ENCODE results near the gene SLC7A6.

SLC7A6 gene

DNA sequence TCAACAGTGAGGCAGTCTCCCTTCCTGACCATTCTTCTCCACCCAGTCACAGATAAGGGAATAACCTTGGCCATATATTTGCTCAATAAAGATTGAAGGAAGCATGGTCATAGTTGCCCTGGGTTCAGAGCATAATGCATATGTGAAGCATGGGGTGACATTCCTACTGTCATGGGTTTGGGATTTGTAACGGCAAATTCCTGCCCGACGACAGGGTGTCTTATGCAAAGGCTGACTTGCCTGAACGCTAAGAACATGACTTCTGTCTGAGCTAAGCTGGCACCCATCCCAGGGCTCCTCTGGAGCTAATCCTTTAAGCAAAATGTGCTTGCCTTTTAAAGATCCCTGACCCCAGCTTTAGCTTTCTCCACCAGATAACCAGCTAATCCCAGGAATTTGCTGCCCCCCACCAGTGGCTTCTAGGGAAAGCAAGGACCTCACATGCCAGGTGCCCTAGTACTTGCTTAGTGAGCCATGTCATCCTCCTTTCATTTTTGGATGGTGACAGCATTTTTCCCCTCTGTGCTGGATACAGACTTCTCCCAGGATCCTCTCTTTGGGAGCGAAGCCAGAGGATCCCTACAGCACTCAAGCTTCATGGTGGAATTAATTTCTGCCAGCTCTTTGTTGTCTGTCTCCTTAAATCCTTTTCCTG, 34.7 kb downstream of the SLC7A6 start:
- H3K4me3 ChIP-seq (replicated peaks; ENCODE audit: low read depth, low read length) = no peak overlapping the region
- TF ChIP-seq, protein P1, sequence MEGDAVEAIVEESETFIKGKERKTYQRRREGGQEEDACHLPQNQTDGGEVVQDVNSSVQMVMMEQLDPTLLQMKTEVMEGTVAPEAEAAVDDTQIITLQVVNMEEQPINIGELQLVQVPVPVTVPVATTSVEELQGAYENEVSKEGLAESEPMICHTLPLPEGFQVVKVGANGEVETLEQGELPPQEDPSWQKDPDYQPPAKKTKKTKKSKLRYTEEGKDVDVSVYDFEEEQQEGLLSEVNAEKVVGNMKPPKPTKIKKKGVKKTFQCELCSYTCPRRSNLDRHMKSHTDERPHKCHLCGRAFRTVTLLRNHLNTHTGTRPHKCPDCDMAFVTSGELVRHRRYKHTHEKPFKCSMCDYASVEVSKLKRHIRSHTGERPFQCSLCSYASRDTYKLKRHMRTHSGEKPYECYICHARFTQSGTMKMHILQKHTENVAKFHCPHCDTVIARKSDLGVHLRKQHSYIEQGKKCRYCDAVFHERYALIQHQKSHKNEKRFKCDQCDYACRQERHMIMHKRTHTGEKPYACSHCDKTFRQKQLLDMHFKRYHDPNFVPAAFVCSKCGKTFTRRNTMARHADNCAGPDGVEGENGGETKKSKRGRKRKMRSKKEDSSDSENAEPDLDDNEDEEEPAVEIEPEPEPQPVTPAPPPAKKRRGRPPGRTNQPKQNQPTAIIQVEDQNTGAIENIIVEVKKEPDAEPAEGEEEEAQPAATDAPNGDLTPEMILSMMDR (IDR thresholded peaks at IDR 0.05; ENCODE audit: low read depth, low read length, missing control alignments) = no peak
- no peak for DNase-seq (ENCODE audit: extremely low read depth, low read depth)

DNA sequence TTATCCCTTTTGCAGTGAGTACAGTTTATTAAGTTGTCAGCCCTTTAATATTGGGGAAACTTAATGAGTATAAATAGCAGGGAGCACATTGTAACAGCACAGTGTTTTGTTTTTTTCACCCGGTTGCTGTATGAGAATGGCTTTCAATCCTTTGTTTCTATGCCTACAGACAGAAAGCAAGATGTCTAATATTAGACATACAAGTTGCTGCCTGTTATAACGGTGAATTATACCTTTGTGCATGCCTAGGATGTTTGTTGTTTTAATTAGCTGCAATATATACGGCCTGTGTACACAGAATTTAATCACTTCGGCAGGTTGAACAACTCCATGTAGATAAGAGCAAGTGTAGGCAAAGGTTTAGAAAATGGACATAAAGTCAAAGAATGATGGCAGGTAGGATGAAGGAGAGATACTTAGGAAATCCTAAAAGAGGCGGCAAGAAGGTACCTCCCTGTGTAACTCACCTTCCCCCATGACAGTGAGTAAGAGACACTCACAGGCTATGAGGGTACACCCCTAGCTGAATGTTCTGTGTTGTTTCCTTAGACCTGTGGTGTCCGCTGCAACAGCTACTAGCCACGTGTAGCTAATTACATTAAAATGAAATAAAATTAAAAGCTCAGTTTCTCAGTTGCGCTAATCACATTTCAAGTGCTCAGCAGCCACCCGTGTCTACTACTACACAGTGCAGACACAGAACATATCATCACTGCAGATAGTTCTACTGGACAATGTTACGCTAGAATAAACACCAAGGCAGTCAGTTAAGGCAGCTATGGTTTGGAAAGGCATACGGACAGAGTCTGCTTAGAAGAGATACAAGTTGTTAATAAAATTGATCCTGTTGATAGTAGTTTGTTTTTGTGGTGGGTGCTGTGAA, 35.5 kb downstream of the SLC7A6 start:
- TF ChIP-seq, protein P1 (IDR thresholded peaks at IDR 0.05; ENCODE audit: low read depth, low read length, missing control alignments) = no peak
- DNase-seq (ENCODE audit: extremely low read depth, low read depth) = no peak

DNA sequence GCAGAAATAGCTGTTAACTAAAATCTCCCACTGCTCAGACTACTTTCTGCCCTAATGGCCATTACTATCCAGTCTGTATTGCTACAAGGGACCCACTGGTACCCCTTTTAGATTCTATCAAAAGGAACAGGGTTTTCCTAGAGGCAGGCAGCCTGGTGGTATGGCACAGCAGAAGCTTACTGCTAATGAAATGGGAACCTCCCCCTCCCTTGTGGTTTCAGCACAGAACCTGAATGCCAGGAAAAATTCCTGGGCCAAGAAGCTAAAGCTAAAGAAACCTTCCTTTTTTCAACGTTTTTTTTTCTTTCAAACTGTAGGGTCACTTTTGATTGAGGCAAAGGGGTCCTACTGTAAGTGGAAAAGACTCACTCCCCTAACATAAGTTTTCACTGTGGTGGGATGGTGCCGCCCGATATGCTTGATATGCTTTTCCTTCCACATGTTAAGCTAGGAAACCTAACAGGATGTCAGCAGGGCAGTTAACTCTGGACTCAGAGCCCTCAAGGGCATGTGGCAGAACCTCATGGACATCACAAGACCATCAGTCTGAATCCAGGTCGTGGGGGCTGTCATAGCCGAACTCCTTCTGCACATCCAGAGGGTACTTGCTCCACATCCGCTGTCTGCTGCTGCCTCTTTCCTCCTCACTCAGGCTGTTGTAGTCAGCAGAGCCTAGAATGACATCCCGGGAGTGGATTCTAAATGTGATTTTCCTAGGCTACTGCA, 36.6 kb downstream of the SLC7A6 start:
- no peak for DNase-seq (ENCODE audit: extremely low read depth, low read depth)
- no peak overlapping the region for H3K4me3 ChIP-seq (replicated peaks; ENCODE audit: low read depth, low read length)
- TF ChIP-seq, protein P1 (IDR thresholded peaks at IDR 0.05; ENCODE audit: low read depth, low read length, missing control alignments) = no peak

More for the DNA sequence above, 35.5 kb downstream of the SLC7A6 start:
- H3K4me3 ChIP-seq (replicated peaks; ENCODE audit: low read depth, low read length) = no peak overlapping the region

DNA sequence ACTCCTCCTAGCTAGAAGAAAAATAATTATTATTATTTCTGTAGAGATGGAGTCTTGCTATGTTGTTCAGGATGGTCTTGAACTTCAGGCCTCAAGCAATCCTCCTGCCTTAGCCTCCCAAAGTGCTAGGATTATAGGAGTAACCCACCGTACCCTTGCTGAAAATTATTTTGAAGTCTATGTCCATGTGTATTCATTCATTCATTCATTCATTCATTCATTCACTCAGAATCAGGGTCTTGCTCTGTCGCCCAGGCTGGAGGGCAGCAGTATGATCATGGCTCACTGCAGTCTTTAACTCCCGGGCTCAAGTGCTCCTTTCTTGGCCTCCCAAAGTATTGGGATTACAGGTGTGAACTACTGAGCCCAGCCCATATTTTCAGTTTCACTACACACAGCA, 42.3 kb downstream of the SLC7A6 start:
- no peak for DNase-seq (ENCODE audit: extremely low read depth, low read depth)
- TF ChIP-seq, protein P1 (IDR thresholded peaks at IDR 0.05; ENCODE audit: low read depth, low read length, missing control alignments) = no peak
- no peak overlapping the region for H3K4me3 ChIP-seq (replicated peaks; ENCODE audit: low read depth, low read length)

DNA sequence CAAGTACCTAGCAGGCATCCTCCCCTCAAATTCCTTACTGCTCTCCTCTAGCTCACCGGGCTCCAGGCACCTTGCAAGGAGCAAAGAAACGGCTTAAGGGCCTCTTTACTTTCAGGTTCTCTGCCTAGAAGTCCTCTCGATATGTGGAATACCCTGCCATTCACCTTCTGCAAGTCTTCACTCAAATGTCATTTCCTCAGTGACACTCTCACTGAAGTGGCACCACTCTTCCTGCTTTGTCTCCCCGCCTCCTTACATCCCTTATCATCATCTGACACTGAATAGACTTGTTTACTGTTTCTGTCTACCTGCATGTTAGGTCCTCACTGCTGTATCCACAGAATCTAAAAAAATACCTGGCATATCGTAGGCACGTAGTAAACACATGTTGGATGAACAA, 45.5 kb downstream of the SLC7A6 start:
- no peak for DNase-seq (ENCODE audit: extremely low read depth, low read depth)
- TF ChIP-seq, protein P1 (IDR thresholded peaks at IDR 0.05; ENCODE audit: low read depth, low read length, missing control alignments) = no peak

DNA sequence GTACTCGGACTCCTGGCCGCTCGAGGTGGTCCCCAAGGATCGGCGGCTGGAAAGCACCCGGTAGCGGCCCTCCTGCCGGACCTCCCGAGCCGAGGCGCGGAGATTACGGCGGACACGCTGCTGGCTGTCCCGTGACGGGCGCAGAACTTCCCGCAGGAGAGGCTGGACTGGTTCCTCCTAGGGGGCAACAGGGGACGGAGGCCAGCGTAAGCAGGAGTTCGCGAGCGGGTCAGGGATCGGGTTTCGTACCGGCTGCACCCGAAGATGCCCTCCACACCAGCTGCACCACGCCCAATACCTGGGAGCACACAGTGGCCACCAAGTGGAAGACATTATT, 46.1 kb downstream of the SLC7A6 start:
- DNase-seq (ENCODE audit: extremely low read depth, low read depth) = no peak

More for the DNA sequence above, 45.5 kb downstream of the SLC7A6 start:
- peak overlapping the region; percentile 85 for H3K4me3 ChIP-seq (replicated peaks; ENCODE audit: low read depth, low read length)

More for the DNA sequence above, 46.1 kb downstream of the SLC7A6 start:
- TF ChIP-seq, protein P1 (IDR thresholded peaks at IDR 0.05; ENCODE audit: low read depth, low read length, missing control alignments) = no peak
- peak overlapping the region; percentile 85 for H3K4me3 ChIP-seq (replicated peaks; ENCODE audit: low read depth, low read length)
